Measurements from ENCODE around the gene ME3.

Gene ME3

GRCh38 chr11:86617502-86617901 is 54.9 kb downstream of the ME3 start:
- Histone ChIP-seq H3K4me1 (ENCODE audit: insufficient read depth, low read length) (peaks cover 5% of the 10 kb centered on the region; the same call in 1 of the 2 replicates), H3K9me3 (ENCODE audit: insufficient read depth, low read depth, low read length) (no peaks in the 10 kb centered on the region), H3K36me3 (ENCODE audit: insufficient read depth, low read depth, low read length) (no peaks in the 10 kb centered on the region), H3K9ac (ENCODE audit: low read depth, low read length) (no peak overlapping the region), H3K4me3 (ENCODE audit: low read length) (no peak overlapping the region), H3K27me3 (ENCODE audit: insufficient read depth, low read length) (no peaks in the 10 kb centered on the region), H3K27ac (ENCODE audit: low read length) (no peak overlapping the region)

GRCh38 chr11:86615487-86615886 is 56.9 kb downstream of the ME3 start:
- Histone ChIP-seq H3K9ac (ENCODE audit: low read depth, low read length) (no peak overlapping the region), H3K4me1 (ENCODE audit: insufficient read depth, low read length) (peaks cover 5% of the 10 kb centered on the region; the same call in 1 of the 2 replicates), H3K36me3 (ENCODE audit: insufficient read depth, low read depth, low read length) (no peaks in the 10 kb centered on the region), H3K27ac (ENCODE audit: low read length) (no peak overlapping the region), H3K27me3 (ENCODE audit: insufficient read depth, low read length) (no peaks in the 10 kb centered on the region), H3K9me3 (ENCODE audit: insufficient read depth, low read depth, low read length) (no peaks in the 10 kb centered on the region), H3K4me3 (ENCODE audit: low read length) (no peak overlapping the region)

- no peaks in the 10 kb centered on the region for H3K9me3 ChIP-seq (ENCODE audit: insufficient read depth, low read depth, low read length)
- no peak overlapping the region for H3K9ac ChIP-seq (ENCODE audit: low read depth, low read length)
- peaks cover 20% of the 10 kb centered on the region for H3K4me1 ChIP-seq (ENCODE audit: insufficient read depth, low read length)
- H3K4me3 ChIP-seq (ENCODE audit: low read length) = 0 out of 2 replicates have a peak overlapping the region, but pooled peaks have one; percentile 23
- H3K36me3 ChIP-seq (ENCODE audit: insufficient read depth, low read depth, low read length) = no peaks in the 10 kb centered on the region
- no peaks in the 10 kb centered on the region for H3K27me3 ChIP-seq (ENCODE audit: insufficient read depth, low read length)
- peak overlapping the region; percentile 66 for H3K27ac ChIP-seq (ENCODE audit: low read length)
These were observed 61.7 kb downstream of the ME3 start for GRCh38 chr11:86610559-86611341.

GRCh38 chr11:86608251-86608799 is 64.1 kb downstream of the ME3 start:
- Histone ChIP-seq H3K9ac (ENCODE audit: low read depth, low read length) (no peak overlapping the region), H3K4me3 (ENCODE audit: low read length) (no peak overlapping the region), H3K9me3 (ENCODE audit: insufficient read depth, low read depth, low read length) (no peaks in the 10 kb centered on the region), H3K36me3 (ENCODE audit: insufficient read depth, low read depth, low read length) (no peaks in the 10 kb centered on the region), H3K27ac (ENCODE audit: low read length) (no peak overlapping the region), H3K27me3 (ENCODE audit: insufficient read depth, low read length) (no peaks in the 10 kb centered on the region), H3K4me1 (ENCODE audit: insufficient read depth, low read length) (peaks cover 20% of the 10 kb centered on the region)

- H3K9me3 ChIP-seq (ENCODE audit: insufficient read depth, low read depth, low read length) = no peaks in the 10 kb centered on the region
- H3K4me1 ChIP-seq (ENCODE audit: insufficient read depth, low read length) = peaks cover 20% of the 10 kb centered on the region
- no peaks in the 10 kb centered on the region for H3K27me3 ChIP-seq (ENCODE audit: insufficient read depth, low read length)
- H3K36me3 ChIP-seq (ENCODE audit: insufficient read depth, low read depth, low read length) = no peaks in the 10 kb centered on the region
- no peak overlapping the region for H3K27ac ChIP-seq (ENCODE audit: low read length)
- H3K9ac ChIP-seq (ENCODE audit: low read depth, low read length) = no peak overlapping the region
- H3K4me3 ChIP-seq (ENCODE audit: low read length) = no peak overlapping the region
These were observed 65.5 kb downstream of the ME3 start for GRCh38 chr11:86606836-86607481.

- H3K4me1 ChIP-seq (ENCODE audit: insufficient read depth, low read length) = peaks cover 20% of the 10 kb centered on the region
- H3K27ac ChIP-seq (ENCODE audit: low read length) = no peak overlapping the region
- H3K4me3 ChIP-seq (ENCODE audit: low read length) = no peak overlapping the region
- H3K9me3 ChIP-seq (ENCODE audit: insufficient read depth, low read depth, low read length) = no peaks in the 10 kb centered on the region
- H3K27me3 ChIP-seq (ENCODE audit: insufficient read depth, low read length) = no peaks in the 10 kb centered on the region
- H3K9ac ChIP-seq (ENCODE audit: low read depth, low read length) = no peak overlapping the region
- no peaks in the 10 kb centered on the region for H3K36me3 ChIP-seq (ENCODE audit: insufficient read depth, low read depth, low read length)
These were observed 66.1 kb downstream of the ME3 start for GRCh38 chr11:86606270-86606835.

- no peak overlapping the region for H3K27ac ChIP-seq (ENCODE audit: low read length)
- no peak overlapping the region for H3K9ac ChIP-seq (ENCODE audit: low read depth, low read length)
- H3K4me3 ChIP-seq (ENCODE audit: low read length) = no peak overlapping the region
- no peaks in the 10 kb centered on the region for H3K36me3 ChIP-seq (ENCODE audit: insufficient read depth, low read depth, low read length)
- H3K27me3 ChIP-seq (ENCODE audit: insufficient read depth, low read length) = no peaks in the 10 kb centered on the region
- H3K9me3 ChIP-seq (ENCODE audit: insufficient read depth, low read depth, low read length) = peaks cover 14% of the 10 kb centered on the region
- peaks cover 20% of the 10 kb centered on the region for H3K4me1 ChIP-seq (ENCODE audit: insufficient read depth, low read length)
These were observed 75.4 kb downstream of the ME3 start for GRCh38 chr11:86596861-86597586.

- Histone ChIP-seq H3K36me3 (ENCODE audit: insufficient read depth, low read depth, low read length) (no peaks in the 10 kb centered on the region), H3K4me1 (ENCODE audit: insufficient read depth, low read length) (peaks cover 25% of the 10 kb centered on the region), H3K27ac (ENCODE audit: low read length) (no peak overlapping the region), H3K4me3 (ENCODE audit: low read length) (no peak overlapping the region), H3K9ac (ENCODE audit: low read depth, low read length) (no peak overlapping the region), H3K9me3 (ENCODE audit: insufficient read depth, low read depth, low read length) (peaks cover 14% of the 10 kb centered on the region), H3K27me3 (ENCODE audit: insufficient read depth, low read length) (no peaks in the 10 kb centered on the region)
These were observed 76.5 kb downstream of the ME3 start for GRCh38 chr11:86595955-86596354.

GRCh38 chr11:86595451-86595850 is 77.0 kb downstream of the ME3 start:
- H3K27ac ChIP-seq (ENCODE audit: low read length) = no peak overlapping the region
- H3K9ac ChIP-seq (ENCODE audit: low read depth, low read length) = no peak overlapping the region
- peaks cover 25% of the 10 kb centered on the region for H3K4me1 ChIP-seq (ENCODE audit: insufficient read depth, low read length)
- peaks cover 14% of the 10 kb centered on the region for H3K9me3 ChIP-seq (ENCODE audit: insufficient read depth, low read depth, low read length)
- no peaks in the 10 kb centered on the region for H3K36me3 ChIP-seq (ENCODE audit: insufficient read depth, low read depth, low read length)
- H3K27me3 ChIP-seq (ENCODE audit: insufficient read depth, low read length) = no peaks in the 10 kb centered on the region
- no peak overlapping the region for H3K4me3 ChIP-seq (ENCODE audit: low read length)

- Histone ChIP-seq H3K27me3 (ENCODE audit: insufficient read depth, low read length) (no peaks in the 10 kb centered on the region), H3K9ac (ENCODE audit: low read depth, low read length) (no peak overlapping the region), H3K27ac (ENCODE audit: low read length) (no peak overlapping the region), H3K4me1 (ENCODE audit: insufficient read depth, low read length) (peaks cover 25% of the 10 kb centered on the region), H3K9me3 (ENCODE audit: insufficient read depth, low read depth, low read length) (peaks cover 14% of the 10 kb centered on the region), H3K4me3 (ENCODE audit: low read length) (no peak overlapping the region), H3K36me3 (ENCODE audit: insufficient read depth, low read depth, low read length) (no peaks in the 10 kb centered on the region)
These were observed 77.7 kb downstream of the ME3 start for GRCh38 chr11:86594746-86595145.

- no peak overlapping the region for H3K27ac ChIP-seq (ENCODE audit: low read length)
- no peak overlapping the region for H3K4me3 ChIP-seq (ENCODE audit: low read length)
- H3K9ac ChIP-seq (ENCODE audit: low read depth, low read length) = no peak overlapping the region
- peaks cover 28% of the 10 kb centered on the region for H3K4me1 ChIP-seq (ENCODE audit: insufficient read depth, low read length)
- H3K9me3 ChIP-seq (ENCODE audit: insufficient read depth, low read depth, low read length) = peaks cover 14% of the 10 kb centered on the region
- no peaks in the 10 kb centered on the region for H3K27me3 ChIP-seq (ENCODE audit: insufficient read depth, low read length)
- H3K36me3 ChIP-seq (ENCODE audit: insufficient read depth, low read depth, low read length) = no peaks in the 10 kb centered on the region
These were observed 78.6 kb downstream of the ME3 start for GRCh38 chr11:86593833-86594232.
